Activated CD8-positive, alpha-beta memory T cell treated with anti-CD3 and anti-CD28 coated beads, Interleukin-2, amount 50 U/mL, for 24 hours (primary cell): ENCODE data around the gene CEP72.
"Not testable (repeated sequence)": the region's sequence is repeated elsewhere in the genome, so short reads cannot be mapped to it uniquely, and the experiment has no call there.

ENCODE experiments used
- DNase-seq: peaks from one replicate; pipeline ENCODE4 v3.0.0-alpha.2; 2020; ENCODE audit errors: extremely low read depth

Gene CEP72

GRCh38 chr5:684751-685216 is 72.6 kb downstream of the CEP72 start:
- DNase-seq: no peak

GRCh38 chr5:685262-686171 is 73.4 kb downstream of the CEP72 start:
- DNase-seq: no peak

- DNase-seq: not testable (repeated sequence)
Measured at GRCh38 chr5:686172-686523, 74.0 kb downstream of the CEP72 start.

- not testable (repeated sequence) for DNase-seq
Measured at GRCh38 chr5:686936-687335, 74.8 kb downstream of the CEP72 start.

- DNase-seq: not testable (repeated sequence)
Measured at GRCh38 chr5:688348-689010, 76.3 kb downstream of the CEP72 start.

- not testable (repeated sequence) for DNase-seq
Measured at GRCh38 chr5:690293-690692, 78.2 kb downstream of the CEP72 start.

- not testable (repeated sequence) for DNase-seq
Measured at GRCh38 chr5:691049-691448, 78.9 kb downstream of the CEP72 start.

- DNase-seq: no peak
Measured at GRCh38 chr5:691817-692528, 79.8 kb downstream of the CEP72 start.

- not testable (repeated sequence) for DNase-seq
Measured at GRCh38 chr5:692529-693041, 80.4 kb downstream of the CEP72 start.

- peak; percentile 36 for DNase-seq
Measured at GRCh38 chr5:693271-694041, 81.3 kb downstream of the CEP72 start, which contains the start of gene TPPP. Gene TPPP (minus strand): TSS chr5:693352. CDS start chr5:678060, 15,292 bp downstream.

- DNase-seq: not testable (repeated sequence)
Measured at GRCh38 chr5:694042-694431, 81.9 kb downstream of the CEP72 start.

- not testable (repeated sequence) for DNase-seq
Measured at GRCh38 chr5:695475-695874, 83.3 kb downstream of the CEP72 start.

- DNase-seq: not testable (repeated sequence)
Measured at GRCh38 chr5:696191-696590, 84.1 kb downstream of the CEP72 start.

- DNase-seq: not testable (repeated sequence)
Measured at GRCh38 chr5:696753-697702, 84.9 kb downstream of the CEP72 start.
